Ramos (cell line): ENCODE data around the gene CASTOR1.

ENCODE experiments used
- in situ Hi-C: fragments of 300-500 bp; cut with MboI; formaldehyde crosslinking; loops from one replicate; pipeline ENCODE4 v1.14.3; 2022; ENCODE audit warnings: low sequenced_read_pairs; ENCODE audit not compliant: unreplicated experiment

The CASTOR1 gene

GRCh38 chr22:30321461-30321860 is 32.2 kb upstream of the CASTOR1 start:
- in situ Hi-C loops, result no loop called here

GRCh38 chr22:30320021-30320556 is 30.8 kb upstream of the CASTOR1 start:
- in situ Hi-C loops, result no loop called here

GRCh38 chr22:30318799-30319419 is 29.6 kb upstream of the CASTOR1 start:
- in situ Hi-C loops, result no loop called here

GRCh38 chr22:30317778-30318177 is 28.5 kb upstream of the CASTOR1 start:
- in situ Hi-C loops, result no loop called here

GRCh38 chr22:30315962-30316576 is 26.8 kb upstream of the CASTOR1 start:
- in situ Hi-C loops, result no loop called here

- in situ Hi-C loops, result no loop called here
Observed at GRCh38 chr22:30314915-30315314, 25.6 kb upstream of the CASTOR1 start.

GRCh38 chr22:30313527-30314363 is 24.4 kb upstream of the CASTOR1 start:
- in situ Hi-C loops, result no loop called here

- in situ Hi-C loops, result no loop called here
Observed at GRCh38 chr22:30312053-30312452, 22.7 kb upstream of the CASTOR1 start.

- in situ Hi-C loops, result no loop called here
Observed at GRCh38 chr22:30310881-30311771, 21.8 kb upstream of the CASTOR1 start.

- in situ Hi-C loops, result no loop called here
Observed at GRCh38 chr22:30309951-30310741, 20.8 kb upstream of the CASTOR1 start.

GRCh38 chr22:30308518-30309230 is 19.4 kb upstream of the CASTOR1 start:
- in situ Hi-C loops, result no loop called here

- in situ Hi-C loops, result no loop called here
Observed at GRCh38 chr22:30308093-30308492, 18.8 kb upstream of the CASTOR1 start.

- in situ Hi-C loops, result no loop called here
Observed at GRCh38 chr22:30307041-30307574, 17.8 kb upstream of the CASTOR1 start.

- in situ Hi-C loops, result no loop called here
Observed at GRCh38 chr22:30306627-30307011, 17.3 kb upstream of the CASTOR1 start.

GRCh38 chr22:30305906-30306626 is 16.8 kb upstream of the CASTOR1 start:
- in situ Hi-C loops, result no loop called here

GRCh38 chr22:30305519-30305905 is 16.2 kb upstream of the CASTOR1 start:
- in situ Hi-C loops, result no loop called here

GRCh38 chr22:30304495-30305244 is 15.4 kb upstream of the CASTOR1 start:
- in situ Hi-C loops, result no loop called here
